Cardiac fibroblast (primary cell): Measurements from ENCODE around the gene CDK8.
A peak's percentile ranks its signal among the peaks of the same experiment; 100 is the strongest.

Source experiments
- DNase-seq, 2 donors: peaks; one replicate each; pipeline versions ENCODE4 v3.0.0 to v3.0.0-alpha.2; 2010; ENCODE audit warnings: low read depth in 2 of 2
- H3K4me3 ChIP-seq, 2 donors: replicated peaks in 1 of 2; 1 replicate in 1 of 2; 2 replicates in 1 of 2; pipeline ENCODE4 v1.5.1; 2011; ENCODE audit warnings: low read depth in 2 of 2, low read length in 2 of 2, mild to moderate bottlenecking in 2 of 2, moderate library complexity in 1 of 2
- TF ChIP-seq, protein P1 (sequence below): IDR thresholded peaks from one replicate; pipeline ENCODE4 v1.5.1; 2011; ENCODE audit warnings: low read depth, mild to moderate bottlenecking, low read length, inconsistent platforms

CDK8 gene

DNA sequence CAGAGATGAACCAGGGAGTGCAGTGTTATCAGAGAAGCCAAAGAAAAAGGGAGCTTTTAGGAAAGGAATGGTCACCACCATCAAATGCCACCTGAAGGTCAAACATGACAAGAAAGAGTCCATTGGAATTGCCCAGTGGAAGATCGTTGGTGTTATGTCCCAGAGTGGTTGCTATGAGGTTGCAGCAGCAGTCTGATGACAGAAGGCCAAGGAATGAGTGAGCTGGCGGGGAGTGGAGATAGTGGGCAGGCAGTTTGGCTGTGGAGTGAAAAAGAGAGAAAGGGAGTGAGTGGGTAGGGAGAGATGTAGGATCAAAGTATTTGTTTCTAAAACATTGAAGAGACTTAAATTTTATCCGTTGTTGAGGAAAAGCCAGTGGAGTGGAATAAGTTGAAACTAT is 186.2 kb downstream of the CDK8 start:
- TF ChIP-seq, protein P1, sequence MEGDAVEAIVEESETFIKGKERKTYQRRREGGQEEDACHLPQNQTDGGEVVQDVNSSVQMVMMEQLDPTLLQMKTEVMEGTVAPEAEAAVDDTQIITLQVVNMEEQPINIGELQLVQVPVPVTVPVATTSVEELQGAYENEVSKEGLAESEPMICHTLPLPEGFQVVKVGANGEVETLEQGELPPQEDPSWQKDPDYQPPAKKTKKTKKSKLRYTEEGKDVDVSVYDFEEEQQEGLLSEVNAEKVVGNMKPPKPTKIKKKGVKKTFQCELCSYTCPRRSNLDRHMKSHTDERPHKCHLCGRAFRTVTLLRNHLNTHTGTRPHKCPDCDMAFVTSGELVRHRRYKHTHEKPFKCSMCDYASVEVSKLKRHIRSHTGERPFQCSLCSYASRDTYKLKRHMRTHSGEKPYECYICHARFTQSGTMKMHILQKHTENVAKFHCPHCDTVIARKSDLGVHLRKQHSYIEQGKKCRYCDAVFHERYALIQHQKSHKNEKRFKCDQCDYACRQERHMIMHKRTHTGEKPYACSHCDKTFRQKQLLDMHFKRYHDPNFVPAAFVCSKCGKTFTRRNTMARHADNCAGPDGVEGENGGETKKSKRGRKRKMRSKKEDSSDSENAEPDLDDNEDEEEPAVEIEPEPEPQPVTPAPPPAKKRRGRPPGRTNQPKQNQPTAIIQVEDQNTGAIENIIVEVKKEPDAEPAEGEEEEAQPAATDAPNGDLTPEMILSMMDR: no peak
- H3K4me3 ChIP-seq: no peak overlapping the region
- DNase-seq: peak in 1 of 2 donors; percentile 33

DNA sequence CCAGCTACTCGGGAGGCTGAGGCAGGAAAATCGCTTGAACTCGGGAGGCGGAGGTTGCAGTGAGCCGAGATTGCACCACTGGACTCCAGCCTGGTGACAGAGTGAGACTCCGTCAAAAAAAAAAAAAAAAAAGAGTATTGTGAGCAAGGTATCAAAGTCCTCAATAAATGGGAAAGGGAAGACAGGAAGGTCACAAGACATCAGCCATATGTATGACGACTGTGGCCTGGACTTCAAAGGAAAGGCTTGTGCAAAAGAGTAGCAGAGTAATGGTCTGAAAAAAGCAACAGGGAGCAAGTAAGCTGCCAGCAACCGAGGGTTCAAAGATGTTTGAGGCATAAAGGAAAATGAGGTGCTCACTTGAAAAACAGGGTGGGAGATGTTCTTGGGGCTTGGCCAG is 187.5 kb downstream of the CDK8 start:
- TF ChIP-seq, protein P1: no peak
- no peak overlapping the region for H3K4me3 ChIP-seq
- no peak for DNase-seq

DNA sequence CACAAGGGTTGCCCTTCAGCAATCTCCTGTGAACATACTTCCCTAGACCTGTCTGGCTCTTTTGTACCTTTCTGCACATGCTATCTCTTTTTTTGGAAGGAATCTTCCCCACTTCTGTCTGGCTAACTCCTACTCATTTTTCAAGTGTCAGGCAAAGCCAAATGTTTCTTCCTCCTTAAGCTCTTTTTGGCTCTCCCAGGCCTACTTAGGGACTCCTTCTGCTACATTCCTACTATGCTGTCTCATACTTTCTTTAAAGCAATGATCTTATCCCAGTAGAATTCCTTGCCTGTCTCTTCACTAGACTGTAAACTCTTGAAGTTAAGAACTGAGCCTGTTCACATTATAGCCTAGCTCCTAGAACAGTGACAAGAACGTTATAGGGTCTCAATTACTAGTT is 188.6 kb downstream of the CDK8 start:
- TF ChIP-seq, protein P1: no peak
- H3K4me3 ChIP-seq: no peak overlapping the region
- peak in 1 of 2 donors; percentile 75 for DNase-seq

DNA sequence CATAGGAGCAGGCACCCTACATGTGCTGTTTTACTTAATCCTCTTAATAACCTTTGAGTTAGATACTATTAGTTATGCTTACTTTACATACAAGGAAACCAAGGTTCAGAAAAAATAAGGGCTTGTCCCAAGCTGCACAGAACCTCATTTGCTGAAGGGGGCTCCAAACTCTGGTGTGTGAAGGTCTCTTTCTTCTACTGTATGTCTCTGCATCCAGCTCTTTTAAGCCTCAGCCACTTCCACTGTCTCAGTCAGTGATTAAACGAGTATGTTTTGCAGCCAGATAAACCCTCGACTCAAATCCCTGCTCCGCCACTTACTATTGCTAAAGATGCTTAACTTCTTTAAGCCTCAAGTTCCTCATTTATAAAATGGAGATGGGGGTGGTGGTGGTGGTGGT is 191.2 kb downstream of the CDK8 start:
- no peak overlapping the region for H3K4me3 ChIP-seq
- no peak for DNase-seq
- TF ChIP-seq, protein P1: no peak

DNA sequence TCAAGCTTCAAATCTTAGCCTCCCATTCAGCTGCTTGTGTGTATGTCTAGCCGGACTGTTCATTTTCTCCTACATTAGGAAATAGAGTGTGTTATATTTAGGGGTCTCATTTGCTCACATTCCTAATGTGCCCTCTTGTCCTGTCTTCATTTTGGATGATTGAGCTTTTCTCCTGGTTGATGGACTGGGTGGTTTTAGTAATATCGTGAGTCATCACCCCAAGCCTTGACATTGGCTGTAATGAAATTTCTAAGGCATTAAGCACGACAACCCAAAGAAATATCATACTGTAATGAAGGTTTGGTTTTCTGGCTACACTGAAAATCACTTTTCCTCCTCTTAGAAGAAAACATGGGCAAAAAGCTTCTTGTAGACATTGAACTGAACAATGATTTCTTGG is 192.8 kb downstream of the CDK8 start:
- peak in 1 of 2 donors; percentile 34 for DNase-seq
- no peak overlapping the region for H3K4me3 ChIP-seq
- TF ChIP-seq, protein P1: no peak

DNA sequence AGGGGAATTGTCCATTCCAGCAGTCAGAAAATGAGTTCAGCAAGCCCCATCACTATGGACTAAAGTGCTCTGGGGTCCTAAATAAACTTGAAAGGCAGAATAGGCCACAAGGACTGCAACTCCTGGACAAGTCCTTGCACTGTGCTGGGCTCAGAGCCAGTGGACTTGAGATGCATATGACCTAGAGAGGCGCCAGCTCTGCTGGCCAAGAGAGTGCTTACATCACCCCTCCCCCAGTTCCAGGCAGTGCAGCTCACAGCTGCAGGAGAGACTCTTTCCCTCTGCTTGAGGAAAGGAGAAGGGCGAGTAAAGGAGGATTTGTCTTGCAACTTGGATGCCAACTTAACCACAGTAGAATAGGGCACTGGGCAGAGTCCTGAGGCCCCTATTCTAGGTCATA is 194.1 kb downstream of the CDK8 start:
- TF ChIP-seq, protein P1: no peak
- no peak for DNase-seq
- no peak overlapping the region for H3K4me3 ChIP-seq
